Measurements from ENCODE around the gene CORIN.

CORIN gene

GRCh38 chr4:47631161-47631560 is 206.7 kb downstream of the CORIN start:
- ATAC-seq (ENCODE audit: low read depth) (no peak), DNase-seq (ENCODE audit: low spot score) (no peak)
- Histone ChIP-seq H3K4me3 (ENCODE audit: severe bottlenecking) (no peak overlapping the region), H3K27ac (ENCODE audit: poor library complexity, severe bottlenecking) (no peak overlapping the region), H3K27me3 (ENCODE audit: insufficient read depth, poor library complexity, severe bottlenecking) (no peaks in the 10 kb centered on the region), H3K4me1 (ENCODE audit: insufficient read depth, poor library complexity, severe bottlenecking) (no peaks in the 10 kb centered on the region), H3K9me3 (ENCODE audit: severe bottlenecking) (no peaks in the 10 kb centered on the region), H3K36me3 (ENCODE audit: low read depth) (no peaks in the 10 kb centered on the region)
- TF ChIP-seq, protein P1, sequence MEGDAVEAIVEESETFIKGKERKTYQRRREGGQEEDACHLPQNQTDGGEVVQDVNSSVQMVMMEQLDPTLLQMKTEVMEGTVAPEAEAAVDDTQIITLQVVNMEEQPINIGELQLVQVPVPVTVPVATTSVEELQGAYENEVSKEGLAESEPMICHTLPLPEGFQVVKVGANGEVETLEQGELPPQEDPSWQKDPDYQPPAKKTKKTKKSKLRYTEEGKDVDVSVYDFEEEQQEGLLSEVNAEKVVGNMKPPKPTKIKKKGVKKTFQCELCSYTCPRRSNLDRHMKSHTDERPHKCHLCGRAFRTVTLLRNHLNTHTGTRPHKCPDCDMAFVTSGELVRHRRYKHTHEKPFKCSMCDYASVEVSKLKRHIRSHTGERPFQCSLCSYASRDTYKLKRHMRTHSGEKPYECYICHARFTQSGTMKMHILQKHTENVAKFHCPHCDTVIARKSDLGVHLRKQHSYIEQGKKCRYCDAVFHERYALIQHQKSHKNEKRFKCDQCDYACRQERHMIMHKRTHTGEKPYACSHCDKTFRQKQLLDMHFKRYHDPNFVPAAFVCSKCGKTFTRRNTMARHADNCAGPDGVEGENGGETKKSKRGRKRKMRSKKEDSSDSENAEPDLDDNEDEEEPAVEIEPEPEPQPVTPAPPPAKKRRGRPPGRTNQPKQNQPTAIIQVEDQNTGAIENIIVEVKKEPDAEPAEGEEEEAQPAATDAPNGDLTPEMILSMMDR (IDR thresholded peaks at IDR 0.05; ENCODE audit: poor library complexity, severe bottlenecking): no peak

DNA sequence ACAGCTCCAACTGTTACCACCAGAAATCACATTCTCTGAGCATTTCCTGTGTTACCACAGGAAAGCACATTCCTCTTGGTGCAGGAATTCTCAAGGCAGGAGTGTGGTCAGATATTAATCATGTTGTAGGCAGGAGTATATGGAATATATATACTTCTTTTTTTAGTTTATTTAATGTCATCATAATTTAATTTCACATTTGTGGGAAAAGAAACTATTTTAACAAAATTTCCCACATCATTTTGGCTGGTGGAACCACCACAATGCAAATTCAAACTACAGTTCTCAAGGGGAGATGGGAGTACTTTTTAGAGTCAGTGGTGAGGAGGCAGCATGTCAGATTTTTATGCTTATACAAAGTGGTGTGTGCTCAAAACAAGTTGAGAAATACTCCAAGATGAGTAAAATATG is 213.8 kb downstream of the CORIN start:
- H3K27ac ChIP-seq (ENCODE audit: poor library complexity, severe bottlenecking): no peak overlapping the region
- H3K4me3 ChIP-seq (ENCODE audit: severe bottlenecking): no peak overlapping the region
- H3K36me3 ChIP-seq (ENCODE audit: low read depth): no peaks in the 10 kb centered on the region
- no peaks in the 10 kb centered on the region for H3K4me1 ChIP-seq (ENCODE audit: insufficient read depth, poor library complexity, severe bottlenecking)
- DNase-seq (ENCODE audit: low spot score) (no peak), ATAC-seq (ENCODE audit: low read depth) (peak; percentile 48; the same call in 1 of the 3 replicates)
- TF ChIP-seq, protein P1 (IDR thresholded peaks at IDR 0.05; ENCODE audit: poor library complexity, severe bottlenecking): no peak
- no peaks in the 10 kb centered on the region for H3K9me3 ChIP-seq (ENCODE audit: severe bottlenecking)
- H3K27me3 ChIP-seq (ENCODE audit: insufficient read depth, poor library complexity, severe bottlenecking): no peaks in the 10 kb centered on the region

DNA sequence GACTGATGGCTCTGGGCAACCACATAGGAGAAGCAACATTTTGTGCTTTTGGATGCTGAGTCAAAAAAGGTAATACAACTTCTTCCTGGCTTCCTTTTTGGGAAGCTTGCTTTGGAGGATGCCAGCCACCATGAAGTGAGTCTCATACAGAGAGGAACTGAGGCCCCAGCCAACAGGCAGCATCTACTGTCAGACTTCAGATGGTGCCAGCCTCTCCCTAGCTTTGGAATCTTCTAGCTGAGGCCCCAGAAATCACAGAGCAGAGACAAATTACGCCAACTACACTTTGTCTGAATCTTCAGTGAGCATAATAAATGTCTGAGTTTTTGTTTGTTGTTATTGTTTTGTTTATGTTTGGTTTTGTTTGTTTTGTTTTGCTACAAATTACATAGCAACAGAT is 216.7 kb downstream of the CORIN start:
- no peak overlapping the region for H3K27ac ChIP-seq (ENCODE audit: poor library complexity, severe bottlenecking)
- H3K36me3 ChIP-seq (ENCODE audit: low read depth): no peaks in the 10 kb centered on the region
- DNase-seq (ENCODE audit: low spot score) (no peak), ATAC-seq (ENCODE audit: low read depth) (no peak)
- H3K9me3 ChIP-seq (ENCODE audit: severe bottlenecking): no peaks in the 10 kb centered on the region
- H3K27me3 ChIP-seq (ENCODE audit: insufficient read depth, poor library complexity, severe bottlenecking): no peaks in the 10 kb centered on the region
- H3K4me3 ChIP-seq (ENCODE audit: severe bottlenecking): no peak overlapping the region
- no peaks in the 10 kb centered on the region for H3K4me1 ChIP-seq (ENCODE audit: insufficient read depth, poor library complexity, severe bottlenecking)
- TF ChIP-seq, protein P1 (IDR thresholded peaks at IDR 0.05; ENCODE audit: poor library complexity, severe bottlenecking): no peak

- no peaks in the 10 kb centered on the region for H3K9me3 ChIP-seq (ENCODE audit: severe bottlenecking)
- no peaks in the 10 kb centered on the region for H3K4me1 ChIP-seq (ENCODE audit: insufficient read depth, poor library complexity, severe bottlenecking)
- TF ChIP-seq, protein P1 (IDR thresholded peaks at IDR 0.05; ENCODE audit: poor library complexity, severe bottlenecking): no peak
- no peaks in the 10 kb centered on the region for H3K36me3 ChIP-seq (ENCODE audit: low read depth)
- no peak overlapping the region for H3K4me3 ChIP-seq (ENCODE audit: severe bottlenecking)
- H3K27ac ChIP-seq (ENCODE audit: poor library complexity, severe bottlenecking): no peak overlapping the region
- ATAC-seq (ENCODE audit: low read depth) (no peak), DNase-seq (ENCODE audit: low spot score) (no peak)
- H3K27me3 ChIP-seq (ENCODE audit: insufficient read depth, poor library complexity, severe bottlenecking): no peaks in the 10 kb centered on the region
Measured at GRCh38 chr4:47619691-47620090, 218.2 kb downstream of the CORIN start.

GRCh38 chr4:47617607-47618006 is 220.3 kb downstream of the CORIN start:
- no peak for DNase-seq (ENCODE audit: low spot score)
- Histone ChIP-seq H3K36me3 (ENCODE audit: low read depth) (no peaks in the 10 kb centered on the region), H3K27ac (ENCODE audit: poor library complexity, severe bottlenecking) (no peak overlapping the region), H3K9me3 (ENCODE audit: severe bottlenecking) (no peaks in the 10 kb centered on the region), H3K4me3 (ENCODE audit: severe bottlenecking) (no peak overlapping the region), H3K27me3 (ENCODE audit: insufficient read depth, poor library complexity, severe bottlenecking) (no peaks in the 10 kb centered on the region), H3K4me1 (ENCODE audit: insufficient read depth, poor library complexity, severe bottlenecking) (no peaks in the 10 kb centered on the region)
- TF ChIP-seq, protein P1 (IDR thresholded peaks at IDR 0.05; ENCODE audit: poor library complexity, severe bottlenecking): no peak
- no peak for ATAC-seq (ENCODE audit: low read depth)

All from RWPE2 (cell line).